Mucosa of descending colon (tissue), 3 donors: Measurements from ENCODE around the gene AOPEP. TPM values are rescaled to one million over a fixed set of nuclear protein-coding genes. Genes with fewer than 3 reads are reported as not detected.

ENCODE experiments used
- ATAC-seq: fragments of 200-7000 bp; cut with Tn5 transposase; one replicate; pipeline ENCODE4 v1.9.1; 2020; ENCODE audit warnings: mild to moderate bottlenecking, moderate library complexity
- DNase-seq, 3 donors: peaks; one replicate each; pipeline ENCODE4 v3.0.0-alpha.2; 2020
- H3K36me3 ChIP-seq: fragments of 200-600 bp; one replicate; pipeline ENCODE4 v1.8.0; 2021; ENCODE audit warnings: low read depth, mild to moderate bottlenecking
- H3K4me1 ChIP-seq: fragments of 200-600 bp; one replicate; pipeline ENCODE4 v1.8.0; 2021; ENCODE audit warnings: low read depth, mild to moderate bottlenecking
- H3K4me3 ChIP-seq: fragments of 200-600 bp; one replicate; pipeline ENCODE4 v1.8.0; 2021; ENCODE audit warnings: mild to moderate bottlenecking
- H3K9me3 ChIP-seq: fragments of 200-600 bp; one replicate; pipeline ENCODE4 v1.8.0; 2021; ENCODE audit warnings: mild to moderate bottlenecking
- intact Hi-C, 2 donors: fragments of 100-400 bp; cut with DNase I in 1 of 2; cut with micrococcal nuclease in 1 of 2; formaldehyde crosslinking; loops; one replicate each; pipeline versions ENCODE4 v1.11.0 to v1.11.1; 2022; cut with DNase I, micrococcal nuclease
- total RNA-seq, 3 donors: library from RNA; stranded (reverse); fragmentation: NEBNext Ultra II Directional in 2 of 3; extraction: Animal tissue kit (Norgen Biotek cat#: 25700) in 2 of 3; gene quantifications; one replicate each; pipeline versions ENCODE4 v1.2.1 to v1.2.4, GENCODE V29; 2021 to 2023
- TF ChIP-seq, protein P1 (sequence below): fragments of 200-600 bp; IDR thresholded peaks from one replicate; pipeline ENCODE4 v1.8.0; 2022; ENCODE audit warnings: antibody characterized with exemption, mild to moderate bottlenecking
- donor health status: DM: no; HTN: no; CAD: no; lungs with moderate emphysema.
- donor health status: DM: no; HTN: no; CAD: no.
- donor health status: DM: no; HTN: yes; CAD: no.

Gene AOPEP
- total RNA-seq, 3 donors from 2014 or later, result 47.5 to 102 (median 57.8) TPM

- ATAC-seq (no peak), DNase-seq (no peak)
- Histone ChIP-seq H3K4me3 (no peak overlapping the region), H3K9me3 (no peaks in the 10 kb centered on the region), H3K36me3 (no peaks in the 10 kb centered on the region), H3K4me1 (no peaks in the 10 kb centered on the region)
- intact Hi-C loops, result loop anchor here in 1 of 2 donors (10.0 kb wide), 1 partner anchor 75 kb away; no protein-coding TSS in a partner anchor
- TF ChIP-seq, protein P1, sequence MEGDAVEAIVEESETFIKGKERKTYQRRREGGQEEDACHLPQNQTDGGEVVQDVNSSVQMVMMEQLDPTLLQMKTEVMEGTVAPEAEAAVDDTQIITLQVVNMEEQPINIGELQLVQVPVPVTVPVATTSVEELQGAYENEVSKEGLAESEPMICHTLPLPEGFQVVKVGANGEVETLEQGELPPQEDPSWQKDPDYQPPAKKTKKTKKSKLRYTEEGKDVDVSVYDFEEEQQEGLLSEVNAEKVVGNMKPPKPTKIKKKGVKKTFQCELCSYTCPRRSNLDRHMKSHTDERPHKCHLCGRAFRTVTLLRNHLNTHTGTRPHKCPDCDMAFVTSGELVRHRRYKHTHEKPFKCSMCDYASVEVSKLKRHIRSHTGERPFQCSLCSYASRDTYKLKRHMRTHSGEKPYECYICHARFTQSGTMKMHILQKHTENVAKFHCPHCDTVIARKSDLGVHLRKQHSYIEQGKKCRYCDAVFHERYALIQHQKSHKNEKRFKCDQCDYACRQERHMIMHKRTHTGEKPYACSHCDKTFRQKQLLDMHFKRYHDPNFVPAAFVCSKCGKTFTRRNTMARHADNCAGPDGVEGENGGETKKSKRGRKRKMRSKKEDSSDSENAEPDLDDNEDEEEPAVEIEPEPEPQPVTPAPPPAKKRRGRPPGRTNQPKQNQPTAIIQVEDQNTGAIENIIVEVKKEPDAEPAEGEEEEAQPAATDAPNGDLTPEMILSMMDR, result no peak
Observed at GRCh38 chr9:94999832-95000231, 273.3 kb downstream of the AOPEP start.

DNA sequence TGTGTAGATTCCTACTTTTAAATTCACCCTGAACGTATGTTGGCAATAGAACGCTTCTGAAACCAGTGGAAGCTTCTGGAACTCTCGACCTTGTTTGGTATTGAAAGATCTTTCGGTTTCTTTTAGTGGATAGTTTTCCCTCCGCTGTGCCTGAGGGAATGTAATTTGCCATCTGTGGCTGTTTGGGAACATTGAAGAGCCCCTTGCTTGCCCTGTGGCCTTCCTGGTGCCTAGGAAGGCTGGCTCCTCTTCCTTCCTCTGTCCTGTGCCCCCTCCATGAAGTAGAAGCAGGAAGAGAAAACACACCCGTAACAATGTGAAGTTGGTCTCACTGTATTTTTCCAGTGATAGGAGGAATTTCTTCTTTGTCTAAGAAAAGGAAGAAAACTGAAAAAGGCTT is 274.3 kb downstream of the AOPEP start:
- TF ChIP-seq, protein P1, result no peak

GRCh38 chr9:95001720-95002119 is 275.2 kb downstream of the AOPEP start:
- H3K4me1 ChIP-seq, result no peaks in the 10 kb centered on the region
- no peaks in the 10 kb centered on the region for H3K36me3 ChIP-seq
- TF ChIP-seq, protein P1, result no peak
- H3K4me3 ChIP-seq, result no peak overlapping the region
- DNase-seq (no peak), ATAC-seq (no peak)
- intact Hi-C loops, result no loop called here
- no peaks in the 10 kb centered on the region for H3K9me3 ChIP-seq

More for the DNA sequence above, 274.3 kb downstream of the AOPEP start:
- intact Hi-C loops, result no loop called here
- no peak for DNase-seq
- no peaks in the 10 kb centered on the region for H3K4me1 ChIP-seq
- H3K9me3 ChIP-seq, result no peaks in the 10 kb centered on the region
- no peak overlapping the region for H3K4me3 ChIP-seq
- no peaks in the 10 kb centered on the region for H3K36me3 ChIP-seq
- no peak for ATAC-seq

- Histone ChIP-seq H3K36me3 (no peaks in the 10 kb centered on the region), H3K4me1 (no peaks in the 10 kb centered on the region), H3K9me3 (no peaks in the 10 kb centered on the region), H3K4me3 (peak overlapping the region; percentile 61)
- DNase-seq (peak; percentile 69 to 79 (median 75)), ATAC-seq (peak; percentile 67)
- TF ChIP-seq, protein P1, result no peak
- intact Hi-C loops, result no loop called here
Observed at GRCh38 chr9:95003689-95004410, 277.4 kb downstream of the AOPEP start.

DNA sequence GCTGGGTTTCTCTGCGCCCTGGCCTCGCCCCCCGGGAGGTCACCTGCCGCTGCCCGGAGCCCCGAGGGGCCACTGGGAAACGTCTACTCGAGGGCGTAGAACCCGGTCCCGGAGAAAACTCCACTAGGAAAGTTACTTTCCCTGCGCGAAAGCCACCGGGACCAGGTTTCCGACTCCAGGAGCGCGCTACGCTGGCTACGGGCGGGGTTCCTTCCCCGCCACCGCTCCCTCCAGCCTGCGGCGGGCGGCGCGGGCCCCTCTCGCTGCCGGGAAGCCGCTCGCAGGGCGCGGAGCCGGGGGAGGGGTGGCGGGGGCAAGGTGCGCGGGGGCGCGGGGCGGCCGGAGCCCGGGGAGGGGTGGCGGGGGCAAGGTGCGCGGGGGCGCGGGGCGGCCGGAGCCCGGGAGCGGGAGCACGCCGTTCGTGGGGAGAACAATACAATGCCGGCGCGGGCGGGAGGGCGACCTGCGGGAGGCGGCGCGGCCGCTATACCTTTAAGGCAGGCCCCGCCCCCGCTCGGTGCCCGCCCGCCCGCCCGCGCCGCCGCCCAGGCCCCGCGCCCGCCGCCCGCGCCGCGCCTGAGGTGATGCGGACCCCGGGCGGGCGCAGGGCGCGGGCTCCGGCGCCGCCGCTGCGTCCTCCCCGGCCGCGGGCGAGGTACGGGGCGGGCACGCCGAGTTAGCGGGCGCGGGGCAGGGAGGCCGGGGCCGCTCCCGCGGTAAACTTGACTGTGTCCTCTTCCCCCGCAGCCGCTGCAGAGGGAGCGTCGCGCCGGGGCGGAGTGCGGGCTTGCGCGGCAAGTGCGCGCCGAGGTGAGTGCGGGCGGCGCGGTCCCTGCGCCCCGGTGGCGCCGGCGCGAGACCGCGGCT is 278.1 kb downstream of the AOPEP start:
- peak; percentile 75 to 82 (median 77) for DNase-seq
- intact Hi-C loops, result no loop called here
- TF ChIP-seq, protein P1, result no peak
- H3K4me1 ChIP-seq, result no peaks in the 10 kb centered on the region
- no peaks in the 10 kb centered on the region for H3K36me3 ChIP-seq
- H3K4me3 ChIP-seq, result peak overlapping the region; percentile 61
- H3K9me3 ChIP-seq, result no peaks in the 10 kb centered on the region
- ATAC-seq, result peak; percentile 72
